HG03060 (cell line): ENCODE results near the gene TLK1.

ENCODE experiments used
- ATAC-seq: cut with Tn5 transposase; IDR thresholded peaks from one replicate; pipeline ENCODE4 v1.9.1; 2021; ENCODE audit warnings: low read depth, moderate number of reproducible peaks; ENCODE audit not compliant: unreplicated experiment

Gene TLK1

GRCh38 chr2:170971071-170971470 lies 189.6 kb downstream of the TLK1 start:
- ATAC-seq, result no peak

DNA sequence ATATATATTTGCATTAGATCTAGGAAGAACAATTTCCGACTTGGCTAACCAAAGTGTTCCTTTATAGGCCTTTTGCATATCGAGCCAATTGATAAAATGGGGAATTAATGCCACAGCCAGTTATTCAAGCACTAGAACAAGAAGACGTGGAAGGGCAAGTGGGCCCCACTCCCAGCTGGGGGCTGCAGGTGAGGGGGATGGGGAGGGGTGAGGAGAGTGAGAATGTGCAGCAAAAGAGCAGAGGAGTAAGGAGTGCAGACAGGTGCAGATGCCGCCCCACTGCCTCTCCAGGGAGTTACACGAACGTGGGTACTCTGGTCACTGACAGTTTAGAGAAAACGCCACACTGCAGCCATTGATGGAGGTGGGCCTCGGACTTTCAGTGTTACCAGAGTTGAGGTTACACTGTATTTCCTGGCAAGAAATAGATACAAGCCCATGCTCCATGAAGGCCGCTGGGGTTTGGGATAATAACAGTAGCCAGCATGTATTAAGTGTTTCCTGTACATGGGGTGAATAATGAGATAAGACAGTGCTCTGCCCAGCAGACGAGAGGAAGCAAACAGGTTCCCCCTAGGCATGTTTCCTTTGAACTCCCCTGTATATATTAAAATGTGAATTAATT lies 190.7 kb downstream of the TLK1 start:
- no peak for ATAC-seq

DNA sequence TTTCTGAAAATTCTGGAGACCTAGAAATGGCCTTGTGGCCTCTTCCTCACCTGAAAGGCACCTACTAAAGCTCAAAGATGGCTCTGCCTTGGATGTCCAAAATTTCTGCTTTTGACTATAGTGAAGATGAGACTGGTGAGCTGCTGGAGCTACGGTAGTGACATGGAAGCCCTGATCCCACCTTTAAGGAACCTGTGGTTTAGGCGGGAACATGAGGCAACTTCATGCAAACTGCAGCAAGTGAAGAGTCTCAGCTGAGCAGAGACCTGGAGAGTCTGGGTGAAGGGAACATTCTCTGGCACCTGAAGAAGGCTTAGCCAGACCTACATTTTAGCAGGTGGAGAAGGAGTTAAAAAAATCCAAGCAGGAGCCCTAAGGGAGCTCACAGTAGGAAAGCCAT lies 191.7 kb downstream of the TLK1 start:
- ATAC-seq, result no peak

GRCh38 chr2:170968205-170969003 lies 192.3 kb downstream of the TLK1 start:
- ATAC-seq, result no peak

DNA sequence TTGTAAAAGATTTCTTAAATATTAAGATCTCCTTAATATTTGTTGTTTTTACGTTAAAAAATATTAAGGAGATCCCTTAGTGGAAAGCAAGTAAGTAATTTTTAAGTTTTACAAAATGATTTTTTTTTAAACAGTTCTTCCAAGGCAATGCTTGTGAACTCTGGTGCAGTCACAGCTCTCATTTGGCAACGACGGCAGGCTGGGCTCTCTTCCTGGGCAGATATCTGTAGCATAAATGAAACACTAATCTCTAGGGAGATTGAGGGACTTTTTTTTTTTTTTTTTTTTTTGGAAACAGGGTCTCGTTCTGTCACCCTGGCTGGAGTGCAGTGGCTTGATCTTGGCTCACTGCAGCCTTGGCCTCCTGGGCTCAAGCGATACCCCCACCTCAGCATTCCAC lies 193.1 kb downstream of the TLK1 start:
- ATAC-seq, result no peak

DNA sequence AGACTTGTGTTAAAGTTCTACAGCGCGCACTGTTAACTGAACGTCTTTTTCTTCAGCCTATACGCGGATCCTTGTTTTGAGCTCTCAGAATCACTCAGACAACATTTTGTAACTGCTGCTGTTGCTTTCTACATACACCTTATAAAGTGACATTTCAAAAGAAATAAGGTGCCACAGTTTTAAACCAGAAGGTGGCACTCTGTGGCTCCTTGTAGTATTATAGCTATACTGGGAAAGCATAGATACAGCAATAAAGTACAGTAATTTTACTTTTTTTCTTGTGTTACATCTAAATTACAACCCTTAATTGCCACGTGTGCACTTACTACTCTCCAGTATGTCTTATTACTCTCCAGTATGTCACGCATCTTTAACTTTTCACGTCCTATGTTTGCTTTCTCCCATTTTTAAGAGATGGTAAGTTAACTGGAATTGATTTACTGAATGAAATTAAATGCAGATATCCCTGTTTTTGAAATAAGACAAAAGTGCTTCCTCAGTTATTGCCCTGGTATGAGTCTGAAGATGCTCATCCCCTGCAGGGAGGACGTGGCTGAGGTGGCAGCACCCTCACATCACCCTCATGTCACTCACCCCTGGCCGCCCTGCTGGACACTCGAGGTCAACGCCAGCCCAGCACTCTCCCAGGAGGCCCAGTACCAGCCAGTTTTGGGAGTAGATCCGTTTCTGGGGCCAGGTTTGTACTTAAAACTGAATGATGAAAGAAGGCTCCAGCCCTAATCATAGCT lies 193.9 kb downstream of the TLK1 start:
- no peak for ATAC-seq

DNA sequence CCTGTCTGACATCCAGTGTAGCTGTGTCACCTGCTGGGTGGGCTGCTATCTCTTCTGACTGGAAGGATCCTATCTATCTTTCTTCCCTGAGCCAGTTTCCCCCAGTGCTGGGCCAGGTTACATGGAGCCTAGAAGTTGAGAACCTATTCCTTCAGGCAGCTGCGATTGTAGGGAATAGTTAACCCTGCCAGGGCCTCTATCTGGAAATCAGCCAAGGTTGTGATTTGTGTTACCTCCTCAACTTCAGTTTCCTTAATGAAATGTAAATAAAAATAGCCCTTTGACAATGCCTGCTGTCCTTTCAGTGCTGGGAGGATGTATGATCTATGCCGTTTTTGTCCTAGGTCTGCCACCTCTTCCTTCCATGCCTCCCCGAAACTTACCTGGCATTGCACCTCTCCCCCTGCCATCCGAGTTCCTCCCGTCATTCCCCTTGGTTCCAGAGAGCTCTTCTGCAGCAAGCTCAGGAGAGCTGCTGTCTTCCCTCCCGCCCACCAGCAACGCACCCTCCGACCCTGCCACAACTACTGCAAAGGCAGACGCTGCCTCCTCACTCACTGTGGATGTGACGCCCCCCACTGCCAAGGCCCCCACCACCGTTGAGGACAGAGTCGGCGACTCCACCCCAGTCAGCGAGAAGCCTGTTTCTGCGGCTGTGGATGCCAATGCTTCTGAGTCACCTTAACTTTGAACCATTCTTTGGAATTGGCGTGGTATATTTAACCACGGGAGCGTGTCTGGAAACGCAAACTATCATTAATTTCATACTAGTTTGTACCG lies 195.1 kb downstream of the TLK1 start:
- no peak for ATAC-seq

DNA sequence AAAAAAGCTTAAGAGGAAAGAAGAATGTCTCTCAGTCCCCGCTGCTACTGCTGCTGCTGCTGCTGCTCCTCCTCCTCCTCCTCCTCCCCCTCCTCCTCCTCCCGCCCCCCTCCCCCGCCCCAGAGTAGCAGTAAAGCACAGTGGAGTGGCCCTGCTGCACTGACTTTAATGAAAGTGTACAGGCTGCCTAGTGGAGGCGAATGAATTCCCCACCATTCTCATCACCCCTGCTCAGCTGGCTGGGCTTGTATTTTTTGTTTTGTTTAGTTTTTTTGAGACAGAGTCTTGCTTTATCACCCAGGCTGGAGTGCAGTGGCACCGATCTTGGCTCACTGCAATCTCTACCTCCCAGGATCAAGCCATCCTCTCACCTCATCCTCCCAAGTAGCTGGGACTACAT lies 197.3 kb downstream of the TLK1 start:
- ATAC-seq, result no peak

DNA sequence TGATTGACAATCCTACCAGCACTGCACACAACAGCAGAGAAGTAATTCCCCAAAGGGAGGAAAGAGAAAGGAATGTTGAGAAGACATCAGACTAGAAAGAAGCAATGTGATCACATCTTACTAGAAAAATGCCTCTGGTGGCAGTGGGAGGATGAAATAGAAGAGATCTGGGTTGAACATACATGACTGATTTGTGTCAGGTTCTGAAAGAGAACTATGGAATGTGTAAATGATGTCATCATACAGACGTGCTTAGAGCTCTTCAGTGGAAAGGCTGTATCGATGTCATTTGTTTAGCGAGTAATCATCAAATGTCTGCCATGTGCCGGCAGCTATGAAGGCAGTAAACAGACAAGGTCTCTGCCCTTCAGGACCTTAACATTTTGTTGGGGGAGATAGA lies 206.8 kb downstream of the TLK1 start:
- no peak for ATAC-seq

GRCh38 chr2:170950221-170950761 lies 210.4 kb downstream of the TLK1 start:
- peak; percentile 63 for ATAC-seq

DNA sequence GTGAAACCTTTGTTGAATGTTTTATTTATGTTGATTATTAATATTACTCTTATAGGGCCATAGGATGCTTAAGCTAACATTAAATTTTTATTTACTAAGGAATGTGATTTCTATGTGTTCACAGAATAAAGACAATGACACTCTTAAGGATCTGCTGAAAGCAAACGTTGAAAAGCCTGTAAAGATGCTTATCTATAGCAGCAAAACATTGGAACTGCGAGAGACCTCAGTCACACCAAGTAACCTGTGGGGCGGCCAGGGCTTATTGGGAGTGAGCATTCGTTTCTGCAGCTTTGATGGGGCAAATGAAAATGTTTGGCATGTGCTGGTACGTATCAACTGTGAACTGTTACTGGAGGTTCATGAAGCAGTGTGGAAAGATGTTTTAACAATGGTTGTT lies 211.3 kb downstream of the TLK1 start:
- no peak for ATAC-seq

DNA sequence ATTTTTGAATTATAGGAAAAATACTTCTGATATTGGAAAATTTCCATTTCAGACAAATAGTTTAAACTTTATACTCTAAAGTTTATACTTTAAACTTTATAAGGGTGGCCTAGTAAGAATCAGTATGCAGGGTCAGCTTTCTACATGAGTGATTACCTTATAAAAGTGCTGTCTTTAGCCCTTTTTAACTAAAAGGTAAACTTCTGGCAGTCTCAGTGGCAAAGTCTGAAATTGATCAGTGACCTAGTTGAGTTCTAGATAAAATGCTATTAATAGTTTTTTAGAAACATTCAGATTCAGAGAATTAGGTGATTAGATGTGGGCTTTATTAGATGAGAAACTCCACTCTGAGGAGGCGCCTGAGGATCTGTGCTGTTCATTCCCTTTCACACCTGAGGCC lies 216.1 kb downstream of the TLK1 start:
- no peak for ATAC-seq

GRCh38 chr2:170943596-170943995 lies 217.1 kb downstream of the TLK1 start:
- ATAC-seq, result no peak

DNA sequence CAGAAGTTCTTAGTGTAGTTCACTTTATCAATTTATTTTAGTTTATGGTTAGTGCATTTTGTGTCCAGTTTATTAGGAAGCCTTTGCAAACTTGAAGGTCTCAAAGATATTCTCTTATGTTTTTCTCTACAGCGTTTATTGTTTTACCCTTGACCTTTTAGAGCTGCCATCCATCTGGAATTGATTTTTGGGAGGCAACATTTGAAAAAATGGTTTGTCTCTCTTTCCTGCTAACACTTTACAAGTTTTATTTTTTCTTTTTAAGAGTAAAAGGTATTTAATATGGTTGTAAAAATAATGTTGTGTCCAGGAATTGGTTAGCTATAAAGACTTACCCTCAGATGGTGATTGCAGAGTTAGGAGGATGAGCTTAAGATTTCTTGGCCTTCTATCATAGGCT lies 217.7 kb downstream of the TLK1 start:
- no peak for ATAC-seq

- no peak for ATAC-seq
Observed at GRCh38 chr2:170942615-170943014, 218.1 kb downstream of the TLK1 start.
